ENCODE data around the gene FDPS.
"Not testable (repeated sequence)": the region's sequence is repeated elsewhere in the genome, so short reads cannot be mapped to it uniquely, and the experiment has no call there.

The FDPS gene

DNA sequence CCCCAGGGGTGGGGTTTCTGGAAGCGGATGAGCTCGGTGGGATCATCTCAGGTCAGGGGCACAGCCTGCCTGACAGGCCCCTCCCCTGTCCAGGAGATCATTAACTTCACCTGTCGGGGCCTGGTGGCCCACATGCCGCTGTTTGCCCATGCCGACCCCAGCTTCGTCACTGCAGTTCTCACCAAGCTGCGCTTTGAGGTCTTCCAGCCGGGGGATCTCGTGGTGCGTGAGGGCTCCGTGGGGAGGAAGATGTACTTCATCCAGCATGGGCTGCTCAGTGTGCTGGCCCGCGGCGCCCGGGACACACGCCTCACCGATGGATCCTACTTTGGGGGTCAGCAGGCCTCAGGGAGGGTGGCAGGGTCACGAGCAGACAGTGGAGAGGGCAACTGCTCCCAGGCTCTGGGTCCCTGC is 23.0 kb upstream of the FDPS start:
- H3K4me3 ChIP-seq (ENCODE audit: low read depth, low read length) = no peak overlapping the region
- in situ Hi-C loops (cut with HindIII; ENCODE audit: low sequenced_read_pairs) = no loop called here
- no peak for DNase-seq (ENCODE audit: low read depth, low spot score)
- TF ChIP-seq, protein P1, sequence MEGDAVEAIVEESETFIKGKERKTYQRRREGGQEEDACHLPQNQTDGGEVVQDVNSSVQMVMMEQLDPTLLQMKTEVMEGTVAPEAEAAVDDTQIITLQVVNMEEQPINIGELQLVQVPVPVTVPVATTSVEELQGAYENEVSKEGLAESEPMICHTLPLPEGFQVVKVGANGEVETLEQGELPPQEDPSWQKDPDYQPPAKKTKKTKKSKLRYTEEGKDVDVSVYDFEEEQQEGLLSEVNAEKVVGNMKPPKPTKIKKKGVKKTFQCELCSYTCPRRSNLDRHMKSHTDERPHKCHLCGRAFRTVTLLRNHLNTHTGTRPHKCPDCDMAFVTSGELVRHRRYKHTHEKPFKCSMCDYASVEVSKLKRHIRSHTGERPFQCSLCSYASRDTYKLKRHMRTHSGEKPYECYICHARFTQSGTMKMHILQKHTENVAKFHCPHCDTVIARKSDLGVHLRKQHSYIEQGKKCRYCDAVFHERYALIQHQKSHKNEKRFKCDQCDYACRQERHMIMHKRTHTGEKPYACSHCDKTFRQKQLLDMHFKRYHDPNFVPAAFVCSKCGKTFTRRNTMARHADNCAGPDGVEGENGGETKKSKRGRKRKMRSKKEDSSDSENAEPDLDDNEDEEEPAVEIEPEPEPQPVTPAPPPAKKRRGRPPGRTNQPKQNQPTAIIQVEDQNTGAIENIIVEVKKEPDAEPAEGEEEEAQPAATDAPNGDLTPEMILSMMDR (IDR thresholded peaks at IDR 0.05; ENCODE audit: low read depth, low read length) = no peak

DNA sequence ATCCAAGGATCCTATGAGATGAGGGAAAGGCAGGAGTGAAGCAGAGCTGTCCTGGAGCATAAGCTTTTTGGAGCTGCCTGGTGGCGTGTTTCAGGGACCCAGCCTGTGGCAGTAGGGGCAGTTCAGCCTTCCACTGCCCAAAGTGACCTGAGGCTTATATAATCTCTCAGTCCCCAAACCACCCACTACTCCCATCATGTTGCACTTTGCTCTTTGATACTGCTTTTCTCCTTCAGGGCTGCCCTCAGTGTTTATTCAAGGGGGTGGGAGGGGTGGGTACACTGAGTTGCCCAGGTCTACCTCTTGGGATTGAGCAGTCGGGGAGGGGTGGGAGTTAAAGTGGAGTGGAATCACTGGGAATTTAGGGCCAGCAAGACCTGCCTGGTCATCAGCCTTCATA is 22.1 kb upstream of the FDPS start:
- in situ Hi-C loops (cut with HindIII; ENCODE audit: low sequenced_read_pairs) = no loop called here
- DNase-seq (ENCODE audit: low read depth, low spot score) = no peak
- TF ChIP-seq, protein P1 (IDR thresholded peaks at IDR 0.05; ENCODE audit: low read depth, low read length) = no peak
- H3K4me3 ChIP-seq (ENCODE audit: low read depth, low read length) = no peak overlapping the region

GRCh38 chr1:155287987-155288543 is 20.6 kb upstream of the FDPS start:
- TF ChIP-seq, protein P1 (IDR thresholded peaks at IDR 0.05; ENCODE audit: low read depth, low read length) = no peak
- no peak overlapping the region for H3K4me3 ChIP-seq (ENCODE audit: low read depth, low read length)
- no peak for DNase-seq (ENCODE audit: low read depth, low spot score)
- in situ Hi-C loops (cut with HindIII; ENCODE audit: low sequenced_read_pairs) = no loop called here

- in situ Hi-C loops (cut with HindIII; ENCODE audit: low sequenced_read_pairs); H3K4me3 ChIP-seq (ENCODE audit: low read depth, low read length); DNase-seq (ENCODE audit: low read depth, low spot score): not testable (repeated sequence)
These were observed 17.7 kb upstream of the FDPS start for GRCh38 chr1:155291006-155291405.

DNA sequence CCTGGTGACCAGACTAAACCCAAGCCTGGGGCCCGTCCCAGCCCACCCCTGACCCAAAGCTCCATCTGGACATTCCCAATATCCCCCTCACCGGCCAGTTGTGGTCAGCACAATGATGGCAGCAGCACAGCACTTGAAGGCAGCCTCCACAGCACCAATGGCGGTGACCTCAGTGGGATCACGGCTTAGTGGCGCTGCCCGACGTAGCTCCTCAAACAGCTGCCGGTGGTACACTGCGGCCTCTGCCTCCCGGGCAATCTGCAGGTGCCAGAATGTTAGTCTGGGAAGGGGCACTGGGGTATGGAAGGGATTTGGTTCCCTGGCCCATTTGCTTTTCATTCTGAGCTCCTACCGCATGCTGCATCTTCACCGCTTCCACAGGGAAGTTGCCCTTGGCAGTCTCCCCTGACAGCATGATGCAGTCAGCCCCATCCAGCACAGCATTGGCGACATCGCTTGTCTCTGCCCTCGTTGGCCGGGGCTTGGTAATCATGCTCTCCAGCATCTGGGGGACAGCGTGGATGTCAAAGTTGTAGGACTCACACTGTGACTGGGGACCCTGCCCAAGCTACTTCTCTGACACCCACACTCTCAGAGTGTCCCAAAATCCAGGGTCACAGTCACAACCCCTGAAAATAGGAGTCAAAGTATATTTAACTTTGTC is 15.4 kb upstream of the FDPS start:
- TF ChIP-seq, protein P1 (IDR thresholded peaks at IDR 0.05; ENCODE audit: low read depth, low read length) = no peak
- H3K4me3 ChIP-seq (ENCODE audit: low read depth, low read length) = no peak overlapping the region
- in situ Hi-C loops (cut with HindIII; ENCODE audit: low sequenced_read_pairs) = no loop called here
- no peak for DNase-seq (ENCODE audit: low read depth, low spot score)

- in situ Hi-C loops (cut with HindIII; ENCODE audit: low sequenced_read_pairs) = no loop called here
- no peak for DNase-seq (ENCODE audit: low read depth, low spot score)
- H3K4me3 ChIP-seq (ENCODE audit: low read depth, low read length) = no peak overlapping the region
- TF ChIP-seq, protein P1 (IDR thresholded peaks at IDR 0.05; ENCODE audit: low read depth, low read length) = no peak
These were observed 14.0 kb upstream of the FDPS start for GRCh38 chr1:155294520-155295182.

Data from astrocyte of the spinal cord (primary cell).